Stimulated activated naive CD8-positive, alpha-beta T cell treated with anti-CD3 and anti-CD28 coated beads, Interleukin-15, Interleukin-2, amounts not matched to agents 100 ng/mL and 50 ng/mL, for 24 hours (primary cell): ENCODE data around the gene LRRC32.
"Not testable (repeated sequence)": the region's sequence is repeated elsewhere in the genome, so short reads cannot be mapped to it uniquely, and the experiment has no call there.

ENCODE experiments used
- H3K27ac Mint-ChIP-seq: one replicate; pipeline ENCODE4 v1.8.0; 2021; ENCODE audit warnings: mild to moderate bottlenecking, mixed read lengths
- H3K27me3 Mint-ChIP-seq: one replicate; pipeline ENCODE4 v1.8.0; 2021; ENCODE audit warnings: mixed read lengths
- H3K36me3 Mint-ChIP-seq: one replicate; pipeline ENCODE4 v1.8.0; 2021; ENCODE audit warnings: low read depth, mixed read lengths
- H3K4me1 Mint-ChIP-seq: one replicate; pipeline ENCODE4 v1.8.0; 2021; ENCODE audit warnings: low read depth, mixed read lengths
- H3K4me3 Mint-ChIP-seq: one replicate; pipeline ENCODE4 v1.8.0; 2021; ENCODE audit warnings: mild to moderate bottlenecking, mixed read lengths
- H3K9me3 Mint-ChIP-seq: one replicate; pipeline ENCODE4 v1.8.0; 2021; ENCODE audit warnings: mixed read lengths

Gene LRRC32

GRCh38 chr11:76628408-76628947 is 42.1 kb downstream of the LRRC32 start:
- peaks cover 10% of the 10 kb centered on the region for H3K27me3 Mint-ChIP-seq
- H3K4me3 Mint-ChIP-seq = peak overlapping the region; percentile 78
- H3K27ac Mint-ChIP-seq = peak overlapping the region; percentile 90

GRCh38 chr11:76627606-76628005 is 42.9 kb downstream of the LRRC32 start:
- peaks cover 19% of the 10 kb centered on the region for H3K36me3 Mint-ChIP-seq
- H3K4me1 Mint-ChIP-seq = peaks cover 70% of the 10 kb centered on the region
- peaks cover 10% of the 10 kb centered on the region for H3K27me3 Mint-ChIP-seq
- peak overlapping the region; percentile 78 for H3K4me3 Mint-ChIP-seq
- H3K27ac Mint-ChIP-seq = peak overlapping the region; percentile 90
- H3K9me3 Mint-ChIP-seq = peaks cover 8% of the 10 kb centered on the region

More at GRCh38 chr11:76628408-76628947, 42.1 kb downstream of the LRRC32 start:
- peaks cover 72% of the 10 kb centered on the region for H3K4me1 Mint-ChIP-seq
- H3K9me3 Mint-ChIP-seq = peaks cover 8% of the 10 kb centered on the region
- H3K36me3 Mint-ChIP-seq = peaks cover 19% of the 10 kb centered on the region

- Mint-ChIP-seq H3K9me3 (peaks cover 8% of the 10 kb centered on the region), H3K27me3 (peaks cover 10% of the 10 kb centered on the region), H3K4me3 (peak overlapping the region; percentile 75), H3K36me3 (peaks cover 19% of the 10 kb centered on the region), H3K27ac (peak overlapping the region; percentile 90), H3K4me1 (peaks cover 63% of the 10 kb centered on the region)
Measured at GRCh38 chr11:76626921-76627401, 43.6 kb downstream of the LRRC32 start.

- Mint-ChIP-seq H3K36me3 (peaks cover 19% of the 10 kb centered on the region), H3K9me3 (peaks cover 8% of the 10 kb centered on the region), H3K27me3 (peaks cover 10% of the 10 kb centered on the region), H3K4me1 (peaks cover 60% of the 10 kb centered on the region), H3K27ac (peak overlapping the region; percentile 90), H3K4me3 (peak overlapping the region; percentile 22)
Measured at GRCh38 chr11:76626266-76626665, 44.3 kb downstream of the LRRC32 start.

- H3K4me3 Mint-ChIP-seq = peak overlapping the region; percentile 22
- peaks cover 21% of the 10 kb centered on the region for H3K36me3 Mint-ChIP-seq
- peak overlapping the region; percentile 90 for H3K27ac Mint-ChIP-seq
Measured at GRCh38 chr11:76625472-76626186, 44.9 kb downstream of the LRRC32 start.

GRCh38 chr11:76624500-76625379 is 45.8 kb downstream of the LRRC32 start:
- Mint-ChIP-seq H3K9me3 (peaks cover 8% of the 10 kb centered on the region), H3K4me3 (no peak overlapping the region), H3K4me1 (peaks cover 51% of the 10 kb centered on the region), H3K27me3 (peaks cover 10% of the 10 kb centered on the region), H3K36me3 (peaks cover 18% of the 10 kb centered on the region), H3K27ac (no peak overlapping the region)

More at GRCh38 chr11:76625472-76626186, 44.9 kb downstream of the LRRC32 start:
- Mint-ChIP-seq H3K4me1 (peaks cover 57% of the 10 kb centered on the region), H3K9me3 (peaks cover 8% of the 10 kb centered on the region), H3K27me3 (peaks cover 10% of the 10 kb centered on the region)

- peaks cover 18% of the 10 kb centered on the region for H3K36me3 Mint-ChIP-seq
- H3K27me3 Mint-ChIP-seq = peaks cover 10% of the 10 kb centered on the region
- peaks cover 43% of the 10 kb centered on the region for H3K4me1 Mint-ChIP-seq
- peaks cover 8% of the 10 kb centered on the region for H3K9me3 Mint-ChIP-seq
- no peak overlapping the region for H3K4me3 Mint-ChIP-seq
- no peak overlapping the region for H3K27ac Mint-ChIP-seq
Measured at GRCh38 chr11:76623884-76624419, 46.6 kb downstream of the LRRC32 start.

- Mint-ChIP-seq H3K4me3 (no peak overlapping the region), H3K27ac (no peak overlapping the region), H3K36me3 (peaks cover 18% of the 10 kb centered on the region), H3K27me3 (peaks cover 10% of the 10 kb centered on the region), H3K4me1 (peaks cover 37% of the 10 kb centered on the region), H3K9me3 (peaks cover 8% of the 10 kb centered on the region)
Measured at GRCh38 chr11:76623171-76623883, 47.2 kb downstream of the LRRC32 start.

- Mint-ChIP-seq H3K4me3 (no peak overlapping the region), H3K9me3 (peaks cover 8% of the 10 kb centered on the region), H3K27me3 (peaks cover 10% of the 10 kb centered on the region), H3K4me1 (peaks cover 30% of the 10 kb centered on the region), H3K27ac (peak overlapping the region; percentile 14), H3K36me3 (peaks cover 18% of the 10 kb centered on the region)
Measured at GRCh38 chr11:76622493-76623094, 48.0 kb downstream of the LRRC32 start.

- Mint-ChIP-seq H3K36me3 (peaks cover 18% of the 10 kb centered on the region), H3K4me3 (no peak overlapping the region), H3K27me3 (peaks cover 8% of the 10 kb centered on the region), H3K27ac (no peak overlapping the region), H3K4me1 (peaks cover 23% of the 10 kb centered on the region), H3K9me3 (peaks cover 8% of the 10 kb centered on the region)
Measured at GRCh38 chr11:76621868-76622267, 48.7 kb downstream of the LRRC32 start.

GRCh38 chr11:76621466-76621865 is 49.1 kb downstream of the LRRC32 start:
- Mint-ChIP-seq H3K27ac (no peak overlapping the region), H3K9me3 (peaks cover 8% of the 10 kb centered on the region), H3K27me3 (peaks cover 7% of the 10 kb centered on the region), H3K4me3 (no peak overlapping the region), H3K4me1 (peaks cover 19% of the 10 kb centered on the region), H3K36me3 (peaks cover 18% of the 10 kb centered on the region)

GRCh38 chr11:76620489-76620888 is 50.1 kb downstream of the LRRC32 start:
- H3K36me3 Mint-ChIP-seq = peaks cover 8% of the 10 kb centered on the region
- peaks cover 7% of the 10 kb centered on the region for H3K27me3 Mint-ChIP-seq
- peaks cover 4% of the 10 kb centered on the region for H3K9me3 Mint-ChIP-seq
- no peak overlapping the region for H3K27ac Mint-ChIP-seq
- peaks cover 9% of the 10 kb centered on the region for H3K4me1 Mint-ChIP-seq
- H3K4me3 Mint-ChIP-seq = no peak overlapping the region

GRCh38 chr11:76619801-76620200 is 50.7 kb downstream of the LRRC32 start:
- H3K36me3 Mint-ChIP-seq, H3K27ac Mint-ChIP-seq: not testable (repeated sequence)

More at GRCh38 chr11:76619801-76620200, 50.7 kb downstream of the LRRC32 start:
- not testable (repeated sequence) for H3K27me3 Mint-ChIP-seq, H3K4me3 Mint-ChIP-seq, H3K9me3 Mint-ChIP-seq, H3K4me1 Mint-ChIP-seq
